Hepatocyte (in vitro differentiated cells): ENCODE results near the gene PPP2R3C.

Experiments
- CTCF ChIP-seq: fragments of 200-600 bp; sonication (generic); IDR thresholded peaks from 2 replicates; pipeline ENCODE4 v1.5.1; 2016; ENCODE audit warnings: antibody characterized with exemption, mild to moderate bottlenecking; ENCODE audit not compliant: poor library complexity
- EZH2 ChIP-seq: fragments of 200-600 bp; sonication (generic); IDR thresholded peaks from 2 replicates; pipeline ENCODE4 v1.6.1; 2016; ENCODE audit warnings: antibody characterized with exemption, mild to moderate bottlenecking, borderline replicate concordance

- no peak for TF ChIP-seq CTCF
- TF ChIP-seq EZH2 = no peak
These were observed at the start of gene PPP2R3C, which contains the start of gene PRORP for GRCh38 chr14:35121887-35122695.
